ENCODE results near the gene SCN1A.

Gene SCN1A

GRCh38 chr2:166041613-166042012 lies 86.2 kb downstream of the SCN1A start:
- no peak overlapping the region for H3K27ac ChIP-seq (replicated peaks)
- no peak for DNase-seq (ENCODE audit: low read depth in 1 of 2, low spot score in 1 of 2)
- no peak overlapping the region for H3K4me3 ChIP-seq (replicated peaks; ENCODE audit: insufficient read depth, low read length)
- TF ChIP-seq REST (IDR thresholded peaks at IDR 0.05; ENCODE audit: insufficient replicate concordance, low read depth), result no peak
- TF ChIP-seq POLR2AphosphoS5 (IDR thresholded peaks at IDR 0.05; ENCODE audit: low read depth), result no peak
- H3K27me3 ChIP-seq (ENCODE audit: insufficient read depth, poor library complexity, severe bottlenecking), result no peaks in the 10 kb centered on the region

- H3K4me3 ChIP-seq (replicated peaks; ENCODE audit: insufficient read depth, low read length), result no peak overlapping the region
- no peak for DNase-seq (ENCODE audit: low read depth in 1 of 2, low spot score in 1 of 2)
- no peaks in the 10 kb centered on the region for H3K27me3 ChIP-seq (ENCODE audit: insufficient read depth, poor library complexity, severe bottlenecking)
- TF ChIP-seq CTCF (IDR thresholded peaks at IDR 0.05; ENCODE audit: insufficient read depth, low read length) (no peak), SPI1 (IDR thresholded peaks at IDR 0.05; ENCODE audit: borderline replicate concordance, low read depth) (no peak), REST (IDR thresholded peaks at IDR 0.05; ENCODE audit: insufficient replicate concordance, low read depth) (no peak), POLR2AphosphoS5 (IDR thresholded peaks at IDR 0.05; ENCODE audit: low read depth) (no peak), GABPA (IDR thresholded peaks at IDR 0.05; ENCODE audit: low read depth) (no peak)
- no peak overlapping the region for H3K27ac ChIP-seq (replicated peaks)
Observed at GRCh38 chr2:166032361-166032760, 95.5 kb downstream of the SCN1A start.

GRCh38 chr2:166031054-166031453 lies 96.8 kb downstream of the SCN1A start:
- H3K27me3 ChIP-seq (ENCODE audit: insufficient read depth, poor library complexity, severe bottlenecking), result no peaks in the 10 kb centered on the region
- no peak overlapping the region for H3K4me3 ChIP-seq (replicated peaks; ENCODE audit: insufficient read depth, low read length)
- TF ChIP-seq GABPA (IDR thresholded peaks at IDR 0.05; ENCODE audit: low read depth) (no peak), CTCF (IDR thresholded peaks at IDR 0.05; ENCODE audit: insufficient read depth, low read length) (no peak), SPI1 (IDR thresholded peaks at IDR 0.05; ENCODE audit: borderline replicate concordance, low read depth) (no peak)
- no peak for DNase-seq (ENCODE audit: low read depth in 1 of 2, low spot score in 1 of 2)
- no peak overlapping the region for H3K27ac ChIP-seq (replicated peaks)

- TF ChIP-seq POLR2AphosphoS5 (IDR thresholded peaks at IDR 0.05; ENCODE audit: low read depth) (no peak), GABPA (IDR thresholded peaks at IDR 0.05; ENCODE audit: low read depth) (no peak), REST (IDR thresholded peaks at IDR 0.05; ENCODE audit: insufficient replicate concordance, low read depth) (no peak), CTCF (IDR thresholded peaks at IDR 0.05; ENCODE audit: insufficient read depth, low read length) (no peak), SPI1 (IDR thresholded peaks at IDR 0.05; ENCODE audit: borderline replicate concordance, low read depth) (no peak)
Observed at GRCh38 chr2:166025313-166025712, 102.5 kb downstream of the SCN1A start.

More at GRCh38 chr2:166025313-166025712, 102.5 kb downstream of the SCN1A start:
- DNase-seq (ENCODE audit: low read depth in 1 of 2, low spot score in 1 of 2), result no peak
- Histone ChIP-seq H3K27ac (replicated peaks) (no peak overlapping the region), H3K4me3 (replicated peaks; ENCODE audit: insufficient read depth, low read length) (no peak overlapping the region), H3K27me3 (ENCODE audit: insufficient read depth, poor library complexity, severe bottlenecking) (no peaks in the 10 kb centered on the region)

Data from HL-60 (cell line).